GM19372 (cell line): Measurements from ENCODE around the gene LAPTM4A.
"Not testable (repeated sequence)": the region's sequence is repeated elsewhere in the genome, so short reads cannot be mapped to it uniquely, and the experiment has no call there.

Source experiments
- ATAC-seq: cut with Tn5 transposase; IDR thresholded peaks from one replicate; pipeline ENCODE4 v1.9.1; 2021; ENCODE audit warnings: mild to moderate bottlenecking, low read depth, moderate library complexity; ENCODE audit not compliant: unreplicated experiment

LAPTM4A gene

DNA sequence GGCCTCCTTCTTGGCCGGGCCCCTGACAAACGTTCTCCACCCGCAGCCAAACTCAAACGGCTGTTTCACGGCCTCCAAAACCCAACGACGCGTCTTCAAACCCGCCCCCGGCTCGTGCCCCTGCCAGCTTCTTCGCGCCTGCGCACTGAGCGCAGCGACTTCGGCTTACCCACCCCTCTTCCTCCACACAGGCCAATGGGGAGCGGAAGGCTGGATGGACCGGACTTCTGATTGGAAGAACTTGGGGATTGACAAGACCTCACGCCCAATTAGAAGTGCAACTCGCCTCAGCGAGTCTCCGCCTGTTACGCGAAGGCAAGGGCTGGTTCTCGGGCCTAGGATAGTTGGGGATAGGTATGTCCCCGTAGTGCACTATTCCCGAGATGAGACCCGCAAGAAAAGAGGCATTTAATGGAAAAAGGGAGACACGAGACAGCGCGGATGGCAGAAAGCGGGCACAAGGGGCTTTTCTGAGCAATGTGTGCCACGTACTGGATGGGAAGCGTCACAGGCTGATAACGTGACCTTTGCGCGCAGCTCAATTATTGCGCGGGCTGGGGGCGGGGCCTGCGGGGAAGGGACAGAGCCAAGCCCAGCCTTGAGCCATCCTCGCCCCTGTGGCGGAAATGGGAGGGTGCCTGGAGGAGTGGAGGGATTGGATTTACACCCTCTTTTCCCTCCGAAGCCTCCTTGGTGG, at the start of gene LAPTM4A:
TSS of gene LAPTM4A (minus strand) at position 97 of the 697 bp plus-strand sequence. CDS start 108 bp downstream, outside the sequence.
- ATAC-seq: peak; percentile 93

DNA sequence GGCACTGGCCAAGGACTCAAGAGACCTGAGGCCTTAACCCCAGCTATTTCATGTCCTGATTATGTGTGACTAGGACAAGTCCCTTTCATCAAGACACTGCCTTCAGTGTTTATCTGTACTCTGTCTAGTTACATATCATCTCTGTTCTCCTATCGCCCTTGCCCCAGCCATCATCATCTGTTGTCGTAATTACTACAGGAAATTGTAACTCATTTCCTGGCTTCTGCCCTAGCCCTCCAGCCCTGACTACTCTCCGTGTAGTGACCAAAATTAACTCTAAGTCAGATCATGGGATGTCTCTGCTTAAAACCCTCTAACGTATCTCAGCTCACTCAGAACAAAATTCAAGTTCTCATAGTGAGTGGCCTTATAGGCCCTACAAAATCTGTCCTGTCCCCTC, 49.3 kb upstream of the LAPTM4A start:
- ATAC-seq: no peak

DNA sequence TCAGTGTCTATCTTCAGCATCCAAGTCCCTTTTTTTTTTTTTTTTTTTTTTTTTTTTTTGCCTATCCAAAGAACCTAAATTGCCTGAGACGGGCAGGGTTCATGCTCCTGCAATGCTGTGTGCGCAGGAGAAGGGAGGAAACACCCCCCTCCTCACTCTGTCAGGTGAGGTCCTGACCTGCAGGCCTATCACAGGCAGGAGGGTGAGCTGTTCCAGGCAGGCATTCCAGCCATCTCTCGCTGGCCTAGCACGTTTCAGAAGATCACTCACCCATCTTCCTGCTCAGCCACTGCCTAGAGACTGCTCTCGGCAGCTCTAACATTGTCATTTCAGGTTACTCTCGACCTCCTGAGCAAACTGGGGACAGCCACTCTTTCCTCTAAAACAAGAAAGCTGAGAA, 48.4 kb upstream of the LAPTM4A start:
- no peak for ATAC-seq

DNA sequence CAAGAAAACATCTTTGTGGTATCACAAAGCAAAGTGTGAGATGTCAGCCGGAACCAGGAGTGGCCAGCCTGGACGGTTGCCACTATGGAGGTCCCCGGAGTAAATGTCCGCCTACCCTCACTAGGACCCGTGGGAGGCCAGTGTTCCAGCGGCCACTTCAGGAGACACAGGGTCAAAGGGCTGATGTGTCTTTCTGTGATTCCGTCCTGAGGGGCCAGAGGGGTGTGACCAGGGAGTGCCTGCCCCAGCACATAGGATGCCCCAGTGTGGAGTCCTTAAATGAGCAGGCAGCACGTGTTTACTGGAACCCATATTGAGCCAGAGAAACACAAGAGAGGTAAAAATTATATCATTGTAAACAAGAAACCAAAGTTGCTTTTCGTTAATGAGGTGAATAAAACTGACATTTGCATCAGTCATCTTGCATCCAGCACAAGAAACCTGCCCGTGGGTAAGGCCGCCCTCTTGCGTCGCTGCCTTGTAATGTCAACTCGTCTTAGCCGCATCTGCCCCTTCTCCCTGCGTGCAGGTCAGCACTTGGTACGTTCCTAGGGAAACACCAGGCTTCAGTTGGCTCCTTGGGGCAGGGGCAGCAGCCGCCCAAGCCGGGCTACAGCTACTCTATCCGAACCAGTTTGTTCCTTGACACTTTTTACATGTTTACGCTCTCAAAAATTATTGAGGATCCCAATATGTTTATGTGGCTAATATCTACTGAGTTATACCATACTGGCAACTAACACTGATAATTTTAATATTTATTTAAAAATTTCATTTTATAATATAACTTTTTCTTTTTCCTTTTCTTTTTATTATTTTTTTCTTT, 46.7 kb upstream of the LAPTM4A start:
- peak; percentile 86 for ATAC-seq

DNA sequence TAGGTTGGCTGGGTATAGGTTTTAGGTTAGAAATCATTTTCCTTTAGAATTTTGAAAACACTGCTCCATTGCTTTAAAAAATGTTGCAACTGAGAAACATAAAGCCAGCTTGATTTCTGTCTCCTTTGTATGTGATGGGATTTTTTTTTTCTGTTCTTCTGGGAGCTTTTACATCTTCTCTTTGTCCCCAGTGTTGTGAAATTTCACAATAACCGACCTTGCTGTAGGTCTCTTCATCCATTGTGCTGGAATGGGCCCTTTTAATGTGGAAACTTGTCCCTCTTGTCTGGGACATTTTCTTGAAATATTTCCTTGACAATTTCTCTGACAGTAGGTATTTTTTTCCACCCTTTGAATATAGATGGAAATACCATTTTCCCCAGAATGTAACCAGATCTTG, 44.0 kb upstream of the LAPTM4A start:
- ATAC-seq: no peak

DNA sequence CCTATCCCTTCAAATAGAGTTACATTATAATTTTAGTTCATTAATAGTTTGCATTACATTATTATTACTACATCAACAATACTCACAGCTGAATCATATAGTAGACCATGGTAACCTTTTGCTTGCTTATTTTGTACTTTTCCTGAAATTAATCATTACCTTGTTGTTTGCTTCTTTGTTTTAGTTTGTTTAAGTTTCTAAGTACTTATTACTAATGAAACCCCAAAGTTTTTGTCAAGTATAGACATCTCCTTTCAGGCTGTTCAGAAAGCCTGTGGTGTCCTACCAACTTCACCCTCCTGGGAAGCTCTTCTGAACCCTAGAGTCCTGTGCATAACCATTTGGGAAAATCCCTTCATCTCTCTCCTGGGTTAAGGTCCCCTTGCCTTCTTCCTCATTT, 43.5 kb upstream of the LAPTM4A start:
- ATAC-seq: no peak

DNA sequence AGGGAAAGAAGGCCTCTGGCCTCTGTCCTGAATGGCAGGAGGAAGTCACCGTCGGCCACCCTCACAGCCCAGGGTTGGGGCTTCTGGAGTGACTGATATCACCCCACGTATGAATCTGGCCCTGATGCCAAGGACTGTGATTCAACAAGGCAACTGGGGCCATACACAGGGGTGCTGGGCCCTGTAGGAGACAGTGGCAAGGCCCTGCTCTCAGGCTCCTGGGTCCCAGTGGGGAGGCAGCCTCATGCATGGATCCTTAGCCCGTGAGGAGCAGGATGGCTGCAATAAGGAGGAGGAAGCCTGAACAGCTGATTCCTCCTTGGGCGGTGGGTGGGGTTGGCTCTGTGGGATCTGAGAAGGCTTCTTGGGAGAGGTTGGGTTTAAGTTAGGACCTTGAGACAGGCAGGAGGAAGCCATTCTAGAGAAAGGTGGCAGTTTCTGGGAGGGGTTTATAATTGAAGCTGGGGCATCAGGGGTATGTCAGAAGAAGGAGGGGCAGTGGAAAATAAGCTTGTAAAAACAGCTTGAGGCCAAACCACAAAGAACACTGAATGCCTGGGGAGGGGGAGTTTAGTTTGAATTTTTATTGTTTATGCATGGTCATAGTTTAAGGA, 42.8 kb upstream of the LAPTM4A start:
- ATAC-seq: no peak

DNA sequence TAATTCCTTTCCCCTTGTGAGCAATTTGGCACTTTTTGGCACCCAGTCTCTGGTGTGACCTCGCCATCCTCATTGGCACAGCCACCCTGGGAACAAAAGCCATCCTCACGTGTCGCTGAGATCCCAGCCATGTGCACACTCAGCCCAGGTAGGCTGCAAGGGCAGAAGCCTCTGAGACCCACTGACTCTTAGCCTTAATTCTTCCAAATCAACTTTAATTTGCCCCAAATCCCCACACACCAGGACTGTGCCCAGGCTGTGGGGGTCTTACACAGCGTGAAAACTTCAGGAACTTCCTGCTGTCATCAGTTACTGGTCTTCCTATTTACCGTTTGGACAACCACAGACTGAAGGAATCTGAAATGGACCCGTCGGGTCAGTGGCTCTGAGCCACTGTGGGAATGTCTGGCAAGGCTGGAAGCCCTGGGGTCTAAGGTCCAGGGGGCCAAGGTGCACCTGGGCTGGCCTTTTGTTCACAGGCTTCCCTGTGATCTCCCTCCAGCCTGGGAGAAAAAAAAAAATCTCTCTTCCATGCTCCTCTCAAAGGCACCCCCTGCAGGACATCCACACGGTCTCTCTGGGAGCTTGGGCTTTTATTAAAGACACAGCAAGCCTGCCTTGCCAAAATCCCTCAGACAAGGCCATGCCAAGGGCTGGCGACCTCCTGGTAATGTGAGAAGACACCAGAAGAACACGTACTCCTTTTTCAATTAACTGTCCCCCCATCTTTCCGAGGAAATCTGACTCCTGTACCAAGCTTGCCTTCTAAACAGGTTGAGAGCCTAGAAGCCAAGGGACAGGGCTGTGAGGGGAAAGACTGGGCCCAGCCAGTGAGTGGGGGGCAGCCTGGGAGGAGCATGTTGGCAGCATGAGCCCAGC, 42.1 kb upstream of the LAPTM4A start:
- ATAC-seq: no peak

DNA sequence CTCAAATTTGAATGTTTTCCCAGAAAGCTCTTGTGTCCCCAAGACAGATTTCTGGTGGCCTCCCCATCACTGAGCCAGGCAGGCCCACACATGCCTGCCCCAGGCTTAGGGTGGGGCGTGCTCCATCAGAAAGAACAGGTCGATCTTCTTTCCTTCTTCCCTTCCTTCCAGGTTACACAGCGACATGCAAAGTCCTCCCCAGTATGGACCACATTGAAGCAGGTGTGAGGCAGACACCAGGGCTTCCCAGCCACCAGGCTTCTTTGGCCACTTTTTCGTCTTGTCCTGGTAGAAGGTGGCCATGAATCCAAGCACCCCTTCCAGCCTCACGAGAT, 41.4 kb upstream of the LAPTM4A start:
- ATAC-seq: no peak

DNA sequence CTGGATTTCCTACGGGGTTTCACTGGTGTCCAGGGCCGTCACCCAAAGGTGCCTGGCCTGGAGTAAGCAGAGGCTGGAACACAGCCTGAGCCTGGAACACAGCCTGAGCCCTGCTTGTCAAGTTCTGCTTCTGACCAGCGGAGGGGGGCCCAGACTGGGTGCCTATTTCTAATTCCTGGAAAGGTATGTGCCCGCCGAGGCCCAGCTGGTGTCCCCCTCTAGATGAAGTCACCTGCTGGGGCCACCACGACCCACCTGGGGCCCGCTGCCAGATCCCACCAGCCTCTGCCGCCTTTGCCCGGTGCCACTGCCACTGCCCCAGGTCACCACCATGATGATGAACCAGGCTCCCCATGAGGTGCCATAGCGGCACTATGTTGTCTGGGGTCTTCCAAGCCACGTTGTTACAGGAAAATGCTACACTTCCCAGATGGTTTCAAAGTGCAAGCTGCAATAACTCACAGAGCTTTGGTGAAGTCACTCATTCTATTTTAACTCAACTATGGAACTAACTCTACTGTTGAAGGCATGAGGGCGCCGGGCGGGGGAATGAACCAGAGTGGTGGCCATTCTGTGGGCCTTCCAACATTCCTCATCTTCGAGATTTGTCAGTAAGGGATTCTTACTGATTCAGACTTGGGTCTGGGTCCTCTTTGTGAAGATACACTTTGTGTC, 40.9 kb upstream of the LAPTM4A start:
- no peak for ATAC-seq

DNA sequence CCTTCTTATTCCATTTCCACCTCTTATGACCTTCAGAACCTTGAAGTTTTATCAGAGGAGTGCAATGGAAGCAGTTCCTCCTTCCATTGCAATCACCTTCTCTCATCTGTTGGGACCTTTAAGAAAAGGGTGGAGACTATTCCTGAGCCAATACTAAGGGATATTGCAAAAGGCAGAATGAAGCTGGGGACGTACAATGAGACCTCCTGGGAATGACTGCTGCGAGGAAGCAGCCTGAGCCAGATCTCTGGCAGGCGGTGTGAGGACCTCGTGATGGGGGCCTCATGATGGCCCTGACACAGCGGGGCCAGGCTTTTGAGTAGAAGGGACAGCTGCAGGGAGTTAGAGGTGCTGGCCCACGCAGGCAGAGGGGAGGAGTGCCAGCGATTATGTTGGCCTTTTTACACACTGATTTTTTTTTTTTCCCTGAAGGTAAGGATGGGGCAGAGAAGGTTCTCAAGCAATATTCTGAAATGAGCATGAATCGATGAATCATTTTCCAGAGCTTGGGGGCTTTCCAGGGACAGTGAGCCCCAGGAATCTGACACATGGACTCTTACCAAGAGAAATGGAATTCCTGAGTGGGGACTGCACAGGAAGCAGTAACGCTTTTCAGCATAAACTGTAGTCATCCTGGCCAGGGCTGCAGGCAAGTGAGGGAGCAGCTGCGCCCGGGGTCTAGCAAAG, 40.0 kb upstream of the LAPTM4A start:
- ATAC-seq: no peak

DNA sequence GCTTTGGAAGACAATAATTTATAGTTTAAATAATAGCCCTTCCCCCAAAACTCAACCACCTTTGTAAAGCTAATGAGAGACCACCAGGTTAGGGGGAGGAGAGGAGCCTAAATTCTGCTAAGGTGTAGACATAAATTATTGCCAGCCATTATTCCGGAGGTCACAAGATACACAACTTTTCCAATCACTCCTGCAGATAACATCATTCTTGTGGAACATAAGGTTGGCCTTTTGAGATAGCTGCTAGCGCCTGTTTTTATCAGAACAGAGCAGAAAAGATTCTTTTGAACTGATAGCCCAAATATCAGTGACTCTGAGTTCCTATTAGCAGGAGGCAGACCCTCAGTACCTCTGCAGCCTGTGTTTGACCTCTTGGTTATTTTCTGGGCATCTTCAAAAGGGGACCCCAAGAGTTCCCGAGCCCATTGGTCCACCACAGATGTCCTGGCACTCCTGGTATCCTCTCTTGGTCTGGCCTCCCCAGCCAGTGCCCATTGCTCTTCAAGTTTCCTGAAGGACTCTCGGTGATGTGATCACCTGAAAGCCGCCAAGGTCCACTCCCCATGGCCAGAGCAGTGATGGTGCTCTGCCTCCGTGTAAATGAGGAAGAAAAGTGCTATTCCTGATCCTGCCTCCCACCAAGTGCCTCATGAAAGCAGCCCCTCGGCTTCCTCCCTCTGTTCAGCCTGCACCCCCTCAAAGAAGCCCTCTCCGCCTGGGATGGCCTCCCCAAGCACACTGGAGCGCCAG, 38.5 kb upstream of the LAPTM4A start:
- ATAC-seq: no peak

DNA sequence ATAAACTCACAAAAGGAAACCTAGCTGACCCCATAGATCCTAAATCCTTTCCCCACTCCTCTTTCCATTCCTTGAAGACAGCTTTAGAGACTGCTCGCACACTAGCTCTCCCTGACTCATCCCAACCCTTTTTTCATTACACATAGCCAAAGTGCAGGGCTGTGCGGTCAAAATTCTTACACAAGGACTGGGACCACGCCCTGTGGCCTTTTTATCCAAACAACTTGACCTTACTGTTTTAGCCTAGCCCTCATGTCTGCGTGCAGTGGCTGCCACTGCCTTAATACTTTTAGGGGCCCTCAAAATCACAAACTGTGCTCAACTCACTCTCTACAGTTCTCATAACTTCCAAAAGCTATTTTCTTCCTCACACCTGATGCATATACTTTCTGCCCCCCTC, 34.5 kb upstream of the LAPTM4A start:
- ATAC-seq: not testable (repeated sequence)

DNA sequence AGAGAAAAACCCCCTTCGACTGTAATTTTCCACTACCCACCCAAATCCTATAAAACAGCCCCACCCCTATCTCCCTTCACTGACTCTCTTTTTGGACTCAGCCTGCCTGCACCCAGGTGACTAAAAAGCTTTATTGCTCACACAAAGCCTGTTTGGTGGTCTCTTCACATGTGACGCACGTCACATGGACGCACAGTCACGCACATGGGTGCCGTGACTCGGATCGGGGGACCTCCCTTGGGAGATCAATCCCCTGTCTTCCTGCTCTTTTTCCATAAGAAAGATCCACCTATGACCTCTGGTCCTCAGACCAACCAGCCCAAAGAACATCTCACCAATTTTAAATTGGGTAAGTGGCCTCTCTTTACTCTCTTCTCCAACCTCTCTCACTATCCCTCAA, 31.4 kb upstream of the LAPTM4A start:
- ATAC-seq: not testable (repeated sequence)

DNA sequence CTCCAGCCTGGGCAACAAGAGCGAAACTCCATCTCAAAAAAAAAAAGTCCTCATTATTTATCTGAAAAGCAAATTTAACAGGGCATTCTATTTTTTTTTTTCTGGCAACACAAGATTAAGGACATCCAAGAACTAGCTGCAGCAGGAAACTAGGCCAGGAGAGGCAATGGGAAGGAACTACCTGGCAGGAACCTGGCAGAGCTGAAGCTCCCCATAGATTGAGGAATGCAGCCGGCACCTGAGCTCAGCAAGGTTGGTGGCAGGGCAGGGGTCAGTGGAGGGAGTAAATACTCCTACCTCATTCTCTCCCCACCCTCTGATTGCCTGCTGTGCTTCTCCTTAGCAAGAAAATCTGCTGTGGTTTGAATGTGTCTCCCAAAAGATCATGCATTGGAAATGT, 30.4 kb upstream of the LAPTM4A start:
- ATAC-seq: no peak

DNA sequence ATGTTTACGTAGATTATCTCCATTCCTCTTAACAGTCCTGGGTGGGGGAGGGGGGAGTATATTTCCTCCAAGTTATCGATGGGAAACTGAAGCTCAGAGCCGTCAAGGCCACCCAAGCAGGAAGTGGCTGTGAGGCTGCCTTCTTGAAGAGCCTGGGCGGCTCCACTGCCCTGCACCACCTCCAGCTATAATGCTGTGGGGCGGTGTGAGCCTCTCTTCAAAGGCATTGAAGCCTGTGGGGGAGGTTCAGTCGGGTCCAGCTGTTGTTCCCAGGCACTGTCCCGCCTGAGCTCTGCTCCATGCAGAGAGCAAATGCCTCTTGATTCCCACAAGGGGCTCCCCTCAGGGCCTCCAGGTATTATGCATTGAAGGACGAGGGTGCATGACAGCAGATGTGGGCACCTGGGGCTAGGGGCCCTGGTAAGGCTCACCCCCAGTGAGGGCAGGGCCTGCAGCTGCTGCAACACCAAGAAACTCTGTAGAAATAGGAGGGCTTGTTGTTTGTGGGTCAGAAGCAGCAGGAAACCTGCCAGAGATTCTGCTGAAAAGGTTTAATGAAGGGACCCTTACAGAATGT, 29.5 kb upstream of the LAPTM4A start:
- no peak for ATAC-seq

DNA sequence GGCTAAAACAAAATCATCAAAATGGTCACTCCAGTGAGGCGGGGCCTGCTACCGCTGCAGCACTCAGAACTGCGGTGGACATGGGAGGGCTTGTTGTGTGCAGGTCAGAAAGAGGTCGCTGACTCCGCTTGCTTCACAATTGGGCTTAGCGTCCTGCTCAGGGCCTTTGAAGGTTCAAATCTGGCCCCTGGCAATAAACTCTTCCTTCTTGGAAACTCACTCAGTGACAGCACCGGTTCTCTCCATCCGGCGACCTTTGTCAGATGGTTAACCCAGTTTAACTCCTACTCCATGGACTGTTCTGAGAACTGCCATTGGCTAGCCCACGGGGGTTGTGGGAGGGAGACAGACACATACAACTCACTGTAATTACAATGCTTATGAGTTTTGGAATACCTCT, 29.0 kb upstream of the LAPTM4A start:
- no peak for ATAC-seq

DNA sequence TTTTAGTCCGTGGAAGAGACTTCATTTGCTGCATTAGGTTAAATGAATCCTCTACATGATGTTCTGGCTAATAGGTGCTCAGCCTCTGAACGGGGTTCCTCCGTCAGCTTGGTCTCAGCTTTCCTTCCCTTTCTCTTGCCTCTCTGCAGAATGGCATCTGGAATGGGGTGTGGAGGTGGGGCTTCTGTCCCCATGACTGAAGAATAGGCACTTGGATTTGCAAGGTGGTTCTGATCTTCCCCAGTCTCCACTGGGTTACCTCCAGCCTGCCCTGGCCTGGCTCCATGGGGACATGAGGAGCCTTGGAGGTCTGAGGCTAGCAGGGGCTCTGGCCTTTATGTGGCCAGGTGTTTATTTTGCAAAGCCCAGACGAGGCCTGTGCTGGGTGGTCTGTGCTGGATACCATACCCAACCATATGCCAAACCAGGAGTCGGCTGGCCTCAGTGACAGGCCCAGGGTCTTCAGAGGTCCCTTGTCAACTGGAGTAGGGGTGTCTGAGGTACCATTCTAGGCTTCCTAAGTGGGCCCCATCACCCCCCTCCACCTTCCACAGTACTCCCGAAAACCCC, 28.2 kb upstream of the LAPTM4A start:
- no peak for ATAC-seq
